ENCODE measurements around the gene RFX2. TPM values are rescaled to one million over a fixed set of nuclear protein-coding genes. Genes with fewer than 3 reads are reported as not detected.
"Not testable (repeated sequence)": the region's sequence is repeated elsewhere in the genome, so short reads cannot be mapped to it uniquely, and the experiment has no call there.

The RFX2 gene
- total RNA-seq, 1 experiment from 2014 or later, result 3.5 TPM

- DNase-seq (ENCODE audit: low read depth), result no peak
These were observed 136.2 kb downstream of the RFX2 start for GRCh38 chr19:5973867-5974635.

GRCh38 chr19:5973376-5973775 is 136.9 kb downstream of the RFX2 start:
- no peak for DNase-seq (ENCODE audit: low read depth)

GRCh38 chr19:5972355-5972731 is 138.0 kb downstream of the RFX2 start:
- DNase-seq (ENCODE audit: low read depth), result no peak

GRCh38 chr19:5971714-5972354 is 138.5 kb downstream of the RFX2 start:
- DNase-seq (ENCODE audit: low read depth), result no peak

GRCh38 chr19:5969476-5969875 is 140.8 kb downstream of the RFX2 start:
- DNase-seq (ENCODE audit: low read depth), result no peak

GRCh38 chr19:5968431-5969373 is 141.6 kb downstream of the RFX2 start:
- DNase-seq (ENCODE audit: low read depth), result no peak

GRCh38 chr19:5967994-5968430 is 142.3 kb downstream of the RFX2 start:
- peak; percentile 43 for DNase-seq (ENCODE audit: low read depth)

- no peak for DNase-seq (ENCODE audit: low read depth)
These were observed 142.7 kb downstream of the RFX2 start for GRCh38 chr19:5967571-5967970.

- no peak for DNase-seq (ENCODE audit: low read depth)
These were observed 143.4 kb downstream of the RFX2 start for GRCh38 chr19:5966941-5967340.

- no peak for DNase-seq (ENCODE audit: low read depth)
These were observed 144.1 kb downstream of the RFX2 start for GRCh38 chr19:5966215-5966614.

- no peak for DNase-seq (ENCODE audit: low read depth)
These were observed 145.3 kb downstream of the RFX2 start for GRCh38 chr19:5964816-5965565.

GRCh38 chr19:5963855-5964254 is 146.4 kb downstream of the RFX2 start:
- no peak for DNase-seq (ENCODE audit: low read depth)

GRCh38 chr19:5963259-5963658 is 147.0 kb downstream of the RFX2 start:
- DNase-seq (ENCODE audit: low read depth), result not testable (repeated sequence)

- peak; percentile 11 for DNase-seq (ENCODE audit: low read depth)
These were observed 148.0 kb downstream of the RFX2 start for GRCh38 chr19:5961969-5962945.

GRCh38 chr19:5961641-5961968 is 148.7 kb downstream of the RFX2 start:
- not testable (repeated sequence) for DNase-seq (ENCODE audit: low read depth)

- DNase-seq (ENCODE audit: low read depth), result no peak
These were observed 150.0 kb downstream of the RFX2 start for GRCh38 chr19:5960005-5961001.

GRCh38 chr19:5959260-5960004 is 150.9 kb downstream of the RFX2 start:
- no peak for DNase-seq (ENCODE audit: low read depth)

GRCh38 chr19:5958851-5959122 is 151.5 kb downstream of the RFX2 start:
- DNase-seq (ENCODE audit: low read depth), result no peak
